H1 (cell line): ENCODE data around the gene DNAI1.

Experiments
- CBX5 ChIP-seq: fragments of 300-800, 300-1000 bp; sonication (generic); IDR thresholded peaks from 2 replicates; pipeline ENCODE4 v1.7.1; 2016; ENCODE audit warnings: antibody characterized with exemption, low read length, low read depth
- TF ChIP-seq, protein P1 (sequence below), 3 experiments: IDR thresholded peaks; 1 replicate in 2 of 3; 2 replicates in 1 of 3; pipeline versions ENCODE4 v1.5.1 to v1.6.1; 2011; ENCODE audit warnings: low read length in 3 of 3, mild to moderate bottlenecking in 3 of 3, inconsistent platforms in 2 of 3, low read depth in 1 of 3, moderate library complexity in 1 of 3; ENCODE audit not compliant: insufficient read depth in 1 of 3; ENCODE audit errors: control extremely low read depth in 1 of 3

DNA sequence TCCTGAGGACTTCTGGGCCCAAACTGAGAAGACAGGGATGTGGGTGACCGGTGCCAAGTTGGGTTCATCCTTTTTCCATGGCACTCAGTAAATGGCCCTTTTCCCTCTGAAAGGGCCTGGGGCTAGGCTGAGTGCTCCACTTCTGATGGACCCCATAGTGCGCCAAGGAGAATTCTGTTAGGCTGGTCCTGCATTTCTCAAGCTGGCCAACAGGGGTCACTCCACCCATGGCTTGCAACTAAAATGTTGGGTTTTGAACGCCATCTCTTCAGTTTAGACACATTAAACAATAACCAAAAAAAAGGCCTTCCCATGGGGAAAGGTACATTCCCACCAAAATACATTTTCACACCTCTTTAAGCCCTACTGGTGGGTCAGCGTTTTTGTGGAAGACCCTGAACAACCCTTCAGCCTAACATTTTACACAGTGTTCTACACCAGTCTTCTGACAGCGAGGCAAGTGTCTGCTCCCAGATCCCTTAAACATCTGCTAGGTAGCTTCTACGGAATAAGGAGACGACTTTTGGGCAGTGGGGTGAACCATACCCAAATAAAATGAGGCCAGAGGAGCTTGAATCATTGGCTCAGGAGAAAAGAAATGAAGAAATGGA, 103.6 kb downstream of the DNAI1 start:
- no peak for TF ChIP-seq CBX5
- TF ChIP-seq, protein P1, sequence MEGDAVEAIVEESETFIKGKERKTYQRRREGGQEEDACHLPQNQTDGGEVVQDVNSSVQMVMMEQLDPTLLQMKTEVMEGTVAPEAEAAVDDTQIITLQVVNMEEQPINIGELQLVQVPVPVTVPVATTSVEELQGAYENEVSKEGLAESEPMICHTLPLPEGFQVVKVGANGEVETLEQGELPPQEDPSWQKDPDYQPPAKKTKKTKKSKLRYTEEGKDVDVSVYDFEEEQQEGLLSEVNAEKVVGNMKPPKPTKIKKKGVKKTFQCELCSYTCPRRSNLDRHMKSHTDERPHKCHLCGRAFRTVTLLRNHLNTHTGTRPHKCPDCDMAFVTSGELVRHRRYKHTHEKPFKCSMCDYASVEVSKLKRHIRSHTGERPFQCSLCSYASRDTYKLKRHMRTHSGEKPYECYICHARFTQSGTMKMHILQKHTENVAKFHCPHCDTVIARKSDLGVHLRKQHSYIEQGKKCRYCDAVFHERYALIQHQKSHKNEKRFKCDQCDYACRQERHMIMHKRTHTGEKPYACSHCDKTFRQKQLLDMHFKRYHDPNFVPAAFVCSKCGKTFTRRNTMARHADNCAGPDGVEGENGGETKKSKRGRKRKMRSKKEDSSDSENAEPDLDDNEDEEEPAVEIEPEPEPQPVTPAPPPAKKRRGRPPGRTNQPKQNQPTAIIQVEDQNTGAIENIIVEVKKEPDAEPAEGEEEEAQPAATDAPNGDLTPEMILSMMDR (IDR thresholded peaks at IDR 0.05; ENCODE audit: control extremely low read depth in 1 of 3, insufficient read depth in 1 of 3, low read depth in 1 of 3, low read length in 3 of 3): peak in 2 of 3 experiments; percentile 70 to 89; a peak in 3 of 4 replicates
